Measurements from ENCODE around the gene PKDCC. TPM values are rescaled to one million over a fixed set of nuclear protein-coding genes. Genes with fewer than 3 reads are reported as not detected.

PKDCC gene
- total RNA-seq, 6 experiments from 2014 or later: 8.2 to 20.9 (median 12.3) TPM

- intact Hi-C loops (cut with DNase I): loop anchor here in 1 of 2 donors (5.0 kb wide), 1 partner anchor 195 kb away; no protein-coding TSS in a partner anchor
- no peaks in the 10 kb centered on the region for H3K9me3 ChIP-seq
- TF ChIP-seq CTCF (IDR thresholded peaks at IDR 0.05) (no peak), POLR2A (IDR thresholded peaks at IDR 0.05) (no peak)
- H3K27ac ChIP-seq: no peak overlapping the region
- DNase-seq (no peak), ATAC-seq (peak; percentile 27 to 55 (median 38))
- no peak overlapping the region for H3K4me3 ChIP-seq
- H3K27me3 ChIP-seq: no peaks in the 10 kb centered on the region
- WGBS (ENCODE audit: insufficient coverage, low coverage, low lambda C conversion rate, missing lambda C conversion rate): 65% methylated on average over 6 of the region's 13 CpGs
- H3K4me1 ChIP-seq: no peaks in the 10 kb centered on the region
- H3K36me3 ChIP-seq: no peaks in the 10 kb centered on the region
These were observed 24.7 kb downstream of the PKDCC start for GRCh38 chr2:42072349-42073118.

DNA sequence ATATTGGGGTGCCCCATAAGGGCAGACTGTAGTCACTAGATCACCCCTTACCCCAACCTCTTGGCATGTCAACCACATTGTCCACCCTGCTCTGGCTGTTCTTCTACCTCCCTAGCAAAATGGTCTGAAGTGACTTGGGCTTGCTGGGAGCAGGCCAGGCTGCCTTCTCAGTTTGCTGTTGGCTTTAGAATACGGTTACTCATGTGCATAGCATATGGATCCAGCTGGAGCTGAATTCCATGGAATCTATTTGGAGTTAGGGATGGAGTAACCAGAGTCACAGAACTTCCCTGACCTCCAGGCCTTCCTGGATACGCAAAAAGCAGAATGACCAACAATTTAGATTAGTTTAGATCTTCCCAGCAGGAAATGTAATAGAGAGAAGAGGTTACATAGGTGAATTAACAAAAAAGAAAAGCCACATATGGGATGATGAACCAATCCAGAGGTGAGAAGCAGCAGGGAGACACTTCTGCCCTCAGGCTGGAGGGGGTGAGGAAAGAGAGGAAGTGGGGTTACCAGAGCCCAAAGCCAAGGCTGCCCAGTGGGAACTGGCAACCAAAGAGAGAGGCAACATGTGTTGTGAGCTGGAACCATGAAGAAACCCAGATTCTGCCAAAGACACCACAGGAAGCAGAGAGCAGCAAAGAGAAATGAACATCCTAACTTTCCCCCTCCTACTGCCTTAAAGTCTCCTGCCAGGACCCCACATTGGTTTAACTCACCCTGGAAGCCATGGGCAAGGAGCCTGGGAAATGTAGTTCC lies 26.1 kb downstream of the PKDCC start:
- DNase-seq (no peak), ATAC-seq (no peak)
- H3K27ac ChIP-seq: no peak overlapping the region
- H3K27me3 ChIP-seq: no peaks in the 10 kb centered on the region
- WGBS (ENCODE audit: insufficient coverage, low coverage, low lambda C conversion rate, missing lambda C conversion rate): 50% methylated on average over 2 of the region's 2 CpGs
- TF ChIP-seq POLR2A (IDR thresholded peaks at IDR 0.05): no peak
- TF ChIP-seq CTCF (IDR thresholded peaks at IDR 0.05): no peak
- no peak overlapping the region for H3K4me3 ChIP-seq
- H3K9me3 ChIP-seq: no peaks in the 10 kb centered on the region
- intact Hi-C loops (cut with DNase I): loop anchor here in 1 of 2 donors (5.0 kb wide), 1 partner anchor 197 kb away; no protein-coding TSS in a partner anchor
- no peaks in the 10 kb centered on the region for H3K36me3 ChIP-seq
- H3K4me1 ChIP-seq: no peaks in the 10 kb centered on the region

DNA sequence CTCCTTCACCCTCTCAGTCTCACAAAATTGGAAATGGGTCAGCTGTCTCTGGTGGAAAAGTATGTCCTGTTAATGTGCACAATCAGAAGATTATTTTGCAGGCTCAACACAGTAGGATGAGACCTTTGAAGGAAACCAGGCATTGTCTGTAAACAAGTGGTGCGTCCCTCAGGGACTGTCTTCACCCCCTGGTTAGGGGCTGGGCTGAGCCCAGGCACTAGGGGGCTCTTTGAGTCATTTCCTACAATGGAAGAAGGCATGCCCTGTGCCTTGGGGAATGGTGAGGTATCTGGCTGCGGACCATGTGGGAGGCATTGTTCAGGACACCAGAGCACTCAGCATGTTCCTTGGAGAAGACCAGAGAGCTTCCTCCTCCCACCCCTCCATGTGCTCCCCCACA lies 26.8 kb downstream of the PKDCC start:
- WGBS (ENCODE audit: insufficient coverage, low coverage, low lambda C conversion rate, missing lambda C conversion rate): 57% methylated on average over 1 of the region's 2 CpGs
- no peak for TF ChIP-seq POLR2A (IDR thresholded peaks at IDR 0.05)
- no peak for TF ChIP-seq CTCF (IDR thresholded peaks at IDR 0.05)
- Histone ChIP-seq H3K27ac (no peak overlapping the region), H3K9me3 (no peaks in the 10 kb centered on the region), H3K36me3 (no peaks in the 10 kb centered on the region), H3K27me3 (no peaks in the 10 kb centered on the region), H3K4me3 (no peak overlapping the region), H3K4me1 (no peaks in the 10 kb centered on the region)
- DNase-seq: no peak
- intact Hi-C loops (cut with DNase I): loop anchor here in 1 of 2 donors (5.0 kb wide), 1 partner anchor 197 kb away; no protein-coding TSS in a partner anchor
- ATAC-seq: no peak

GRCh38 chr2:42076357-42077225 lies 28.8 kb downstream of the PKDCC start:
- H3K4me3 ChIP-seq: no peak overlapping the region
- no peaks in the 10 kb centered on the region for H3K36me3 ChIP-seq
- H3K27me3 ChIP-seq: no peaks in the 10 kb centered on the region
- WGBS (ENCODE audit: insufficient coverage, low coverage, low lambda C conversion rate, missing lambda C conversion rate): 61% methylated on average over 4 of the region's 10 CpGs
- no peaks in the 10 kb centered on the region for H3K9me3 ChIP-seq
- no peak for TF ChIP-seq CTCF (IDR thresholded peaks at IDR 0.05)
- no peak for TF ChIP-seq POLR2A (IDR thresholded peaks at IDR 0.05)
- no peak overlapping the region for H3K27ac ChIP-seq
- H3K4me1 ChIP-seq: no peaks in the 10 kb centered on the region
- ATAC-seq: no peak
- no peak for DNase-seq
- intact Hi-C loops (cut with DNase I): no loop called here

Measured in right lobe of liver (tissue), 6 donors.